Measurements from ENCODE around the gene ORAI1.
"Not testable (repeated sequence)": the region's sequence is repeated elsewhere in the genome, so short reads cannot be mapped to it uniquely, and the experiment has no call there.

ORAI1 gene

GRCh38 chr12:121608301-121608700 is 18.0 kb upstream of the ORAI1 start:
- DNase-seq, result no peak

GRCh38 chr12:121610239-121611149 is 15.8 kb upstream of the ORAI1 start:
- DNase-seq, result no peak

- peak in 1 of 3 experiments; percentile 16 for DNase-seq
Measured at GRCh38 chr12:121611306-121611705, 15.0 kb upstream of the ORAI1 start.

GRCh38 chr12:121613462-121613861 is 12.9 kb upstream of the ORAI1 start:
- no peak for DNase-seq

GRCh38 chr12:121614872-121615467 is 11.4 kb upstream of the ORAI1 start:
- no peak for DNase-seq

GRCh38 chr12:121618659-121619233 is 7.6 kb upstream of the ORAI1 start:
- DNase-seq, result no peak

GRCh38 chr12:121620333-121620891 is 5.9 kb upstream of the ORAI1 start:
- DNase-seq, result no peak

GRCh38 chr12:121626853-121627640 is 717 bp downstream of the ORAI1 start:
- DNase-seq, result peak in 2 of 3 experiments; percentile 83 to 87

- DNase-seq, result no peak
Measured at GRCh38 chr12:121628037-121628436, 1.7 kb downstream of the ORAI1 start.

- DNase-seq, result no peak
Measured at GRCh38 chr12:121628536-121628935, 2.2 kb downstream of the ORAI1 start.

GRCh38 chr12:121630791-121631355 is 4.5 kb downstream of the ORAI1 start:
- no peak for DNase-seq

GRCh38 chr12:121632069-121632970 is 6.0 kb downstream of the ORAI1 start:
- DNase-seq, result peak in 1 of 3 experiments; percentile 60

GRCh38 chr12:121633833-121634196 is 7.5 kb downstream of the ORAI1 start:
- not testable (repeated sequence) for DNase-seq

GRCh38 chr12:121634836-121635235 is 8.5 kb downstream of the ORAI1 start:
- DNase-seq, result no peak

- DNase-seq, result no peak
Measured at GRCh38 chr12:121637231-121637914, 11.0 kb downstream of the ORAI1 start.

GRCh38 chr12:121638298-121639202 is 12.2 kb downstream of the ORAI1 start:
- DNase-seq, result no peak

- DNase-seq, result no peak
Measured at GRCh38 chr12:121641343-121641630, 15.0 kb downstream of the ORAI1 start.

- peak in 1 of 3 experiments; percentile 57 for DNase-seq
Measured at GRCh38 chr12:121648458-121649028, 22.2 kb downstream of the ORAI1 start.

- DNase-seq, result no peak
Measured at GRCh38 chr12:121649322-121649721, 23.0 kb downstream of the ORAI1 start.

Data from NCI-H1417 (cell line).